HG02973 (cell line): Measurements from ENCODE around the gene GCGR.

ENCODE experiments used
- ATAC-seq: cut with Tn5 transposase; IDR thresholded peaks from one replicate; pipeline ENCODE4 v1.9.1; 2021; ENCODE audit warnings: moderate library complexity; ENCODE audit not compliant: unreplicated experiment

Gene GCGR

DNA sequence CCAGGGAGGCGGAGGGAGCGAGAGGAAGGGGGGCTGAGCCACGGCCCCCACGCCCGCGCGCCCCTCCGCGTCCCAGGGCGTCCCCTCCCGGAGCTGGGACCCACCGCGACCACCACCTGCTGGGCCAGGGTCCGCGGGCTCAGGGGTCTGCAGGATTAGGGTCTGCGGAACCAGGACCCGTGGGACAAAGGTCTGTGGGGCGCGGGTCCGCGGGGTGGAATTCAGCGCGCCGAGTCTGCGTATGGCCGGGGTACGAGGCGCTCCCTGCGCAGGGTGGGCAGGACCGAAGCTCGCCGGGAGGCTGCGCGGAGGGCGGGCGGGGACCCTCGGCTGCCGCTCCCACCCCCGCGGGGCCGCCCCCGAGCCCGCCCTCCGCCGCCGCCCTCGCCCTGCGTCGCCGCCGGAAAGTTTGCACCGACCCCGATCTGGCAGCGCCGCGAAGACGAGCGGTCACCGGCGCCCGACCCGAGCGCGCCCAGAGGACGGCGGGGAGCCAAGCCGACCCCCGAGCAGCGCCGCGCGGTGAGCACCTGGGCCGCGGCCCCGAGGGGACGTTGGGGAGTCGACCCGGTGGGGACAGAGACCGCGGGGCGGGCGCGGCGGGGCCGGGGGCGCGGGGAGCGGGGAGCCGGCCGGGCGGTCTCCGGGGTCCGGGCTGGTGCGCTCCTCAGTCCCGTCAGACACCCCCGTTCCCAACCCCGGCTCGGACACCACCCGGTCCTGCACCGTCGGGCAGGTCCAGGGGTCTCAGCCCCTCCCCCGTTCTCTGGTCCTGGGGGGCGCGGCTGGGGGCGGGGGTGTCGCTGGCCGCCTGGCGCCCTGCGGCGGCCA, at the start of gene GCGR:
Gene GCGR, plus strand, starts transcription at position 423 of the 831 bp plus-strand sequence. CDS start 4,869 bp downstream, outside the sequence.
- no peak for ATAC-seq

DNA sequence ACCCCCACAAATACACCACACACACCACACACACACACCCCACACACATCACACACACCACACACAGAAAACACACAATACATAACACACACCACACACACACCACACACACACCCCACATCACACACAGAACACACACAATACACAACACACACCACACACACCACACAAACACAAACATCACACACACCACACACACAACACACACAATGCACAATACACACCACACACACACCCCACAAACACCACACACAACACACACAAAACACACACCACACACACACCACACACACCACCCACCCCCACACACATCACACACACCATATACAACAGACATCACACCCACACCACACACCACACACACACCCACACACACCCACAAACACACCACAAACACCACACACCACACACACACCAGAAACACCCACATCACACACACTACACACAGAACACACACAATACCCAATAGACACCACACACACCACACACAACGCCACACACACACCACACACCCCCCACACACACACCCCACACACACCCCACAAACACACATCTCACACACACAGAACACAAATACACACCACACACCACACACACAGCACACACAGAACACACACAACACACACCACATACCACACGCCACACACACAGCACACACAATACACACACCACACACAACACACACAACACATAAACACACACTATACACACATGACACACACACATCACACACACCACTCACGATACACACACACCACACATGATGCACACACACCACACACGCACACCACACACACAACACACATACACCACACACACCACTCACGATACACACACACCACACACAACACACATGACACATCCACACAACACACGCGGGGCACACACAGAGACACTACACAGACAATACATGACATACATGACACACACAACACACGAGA, 11.0 kb upstream of the GCGR start:
- no peak for ATAC-seq

DNA sequence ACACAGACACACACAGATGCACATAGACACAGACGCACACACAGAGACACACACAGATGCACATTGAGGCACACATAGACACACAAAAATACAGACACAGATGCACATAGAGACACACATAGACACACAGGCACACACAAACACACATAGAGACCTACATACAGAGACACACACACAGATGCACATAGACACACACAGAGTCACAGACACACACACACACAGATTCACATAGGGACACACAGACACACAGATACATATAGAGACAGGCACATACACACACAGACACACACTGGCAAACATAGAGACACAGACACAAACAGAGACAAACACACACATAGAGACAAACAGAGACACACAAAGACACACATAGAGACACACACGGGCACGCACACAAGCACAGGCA, 9.9 kb upstream of the GCGR start:
- no peak for ATAC-seq

DNA sequence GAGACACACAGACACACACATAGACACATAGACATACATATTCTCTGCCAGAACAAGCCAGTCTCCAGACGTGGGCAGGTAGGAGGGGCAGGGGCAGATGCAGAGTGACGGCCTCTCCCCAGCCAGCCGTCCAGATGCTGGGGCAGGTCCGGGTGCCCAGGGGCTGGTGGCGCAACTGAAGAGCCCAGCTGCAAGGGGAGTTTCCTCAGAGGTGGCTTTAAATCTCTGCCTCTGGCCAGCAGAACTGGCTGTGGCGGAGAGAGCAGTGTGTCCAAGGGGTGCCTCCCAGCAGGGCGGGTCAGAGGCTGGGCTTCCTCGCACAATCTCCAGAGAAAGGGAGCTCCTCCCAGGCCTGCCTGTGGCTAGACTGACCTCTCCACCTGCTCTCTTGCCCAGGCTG, 9.4 kb upstream of the GCGR start:
- ATAC-seq: no peak

DNA sequence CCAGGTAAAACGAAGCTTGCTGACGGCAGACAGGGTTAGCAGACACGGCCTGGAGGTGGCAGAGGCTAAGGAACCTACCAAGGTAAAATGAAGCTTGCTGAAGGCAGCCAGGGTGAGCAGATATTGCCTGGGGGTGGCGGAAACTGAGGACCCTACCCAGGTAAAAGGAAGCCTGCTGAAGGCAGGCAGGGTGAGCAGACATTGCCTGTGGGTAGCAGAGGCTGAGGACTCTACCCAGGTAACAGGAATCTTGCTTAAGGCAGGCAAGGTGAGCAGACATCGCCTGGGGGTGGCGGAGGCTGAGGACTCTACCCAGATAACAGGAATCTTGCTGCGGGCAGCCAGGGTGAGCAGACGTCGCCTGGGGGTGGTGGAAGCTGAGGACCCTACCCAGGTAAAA, 2.6 kb upstream of the GCGR start:
- ATAC-seq: no peak

- ATAC-seq: no peak
These were observed 1.7 kb upstream of the GCGR start for GRCh38 chr17:81802048-81802758.

DNA sequence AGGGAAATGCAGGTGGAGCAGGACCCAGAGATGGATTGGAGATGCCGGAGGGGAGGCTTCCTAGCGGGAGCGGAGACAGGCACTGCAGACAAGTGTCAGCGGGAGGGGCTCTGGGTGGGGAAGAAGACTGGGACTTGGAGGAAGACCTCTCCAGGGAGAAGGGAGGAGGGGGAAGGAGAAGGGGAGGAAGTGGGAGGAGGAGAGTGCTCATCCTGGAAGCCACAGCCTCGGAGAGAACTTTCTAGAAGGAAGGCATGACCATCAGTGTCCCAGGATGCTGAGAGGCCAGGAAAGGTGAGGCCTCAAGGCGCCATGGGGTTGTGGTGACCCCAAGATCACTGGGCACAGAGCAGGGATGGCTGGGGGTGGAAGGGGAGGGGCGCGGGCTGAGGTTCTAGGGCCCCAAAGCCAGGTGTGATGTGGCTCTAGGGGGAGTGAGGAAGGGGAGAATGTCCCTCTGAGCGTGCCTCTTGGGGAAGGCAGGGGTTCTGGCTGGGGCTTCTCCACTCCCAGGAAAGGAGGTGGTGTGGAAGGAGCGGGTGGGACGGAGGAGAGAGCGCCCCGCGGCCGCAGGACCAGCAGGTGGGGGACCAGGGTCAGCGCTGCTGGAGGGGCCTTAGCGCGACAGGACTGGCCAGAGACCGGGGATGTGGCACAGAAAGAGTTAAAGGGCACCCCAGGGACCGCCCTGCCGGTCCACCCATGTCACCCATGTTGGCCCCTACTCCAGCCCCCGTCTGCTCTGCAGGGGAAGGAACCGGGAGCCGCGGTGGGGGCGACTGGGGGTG, 900 bp upstream of the GCGR start:
- ATAC-seq: no peak

DNA sequence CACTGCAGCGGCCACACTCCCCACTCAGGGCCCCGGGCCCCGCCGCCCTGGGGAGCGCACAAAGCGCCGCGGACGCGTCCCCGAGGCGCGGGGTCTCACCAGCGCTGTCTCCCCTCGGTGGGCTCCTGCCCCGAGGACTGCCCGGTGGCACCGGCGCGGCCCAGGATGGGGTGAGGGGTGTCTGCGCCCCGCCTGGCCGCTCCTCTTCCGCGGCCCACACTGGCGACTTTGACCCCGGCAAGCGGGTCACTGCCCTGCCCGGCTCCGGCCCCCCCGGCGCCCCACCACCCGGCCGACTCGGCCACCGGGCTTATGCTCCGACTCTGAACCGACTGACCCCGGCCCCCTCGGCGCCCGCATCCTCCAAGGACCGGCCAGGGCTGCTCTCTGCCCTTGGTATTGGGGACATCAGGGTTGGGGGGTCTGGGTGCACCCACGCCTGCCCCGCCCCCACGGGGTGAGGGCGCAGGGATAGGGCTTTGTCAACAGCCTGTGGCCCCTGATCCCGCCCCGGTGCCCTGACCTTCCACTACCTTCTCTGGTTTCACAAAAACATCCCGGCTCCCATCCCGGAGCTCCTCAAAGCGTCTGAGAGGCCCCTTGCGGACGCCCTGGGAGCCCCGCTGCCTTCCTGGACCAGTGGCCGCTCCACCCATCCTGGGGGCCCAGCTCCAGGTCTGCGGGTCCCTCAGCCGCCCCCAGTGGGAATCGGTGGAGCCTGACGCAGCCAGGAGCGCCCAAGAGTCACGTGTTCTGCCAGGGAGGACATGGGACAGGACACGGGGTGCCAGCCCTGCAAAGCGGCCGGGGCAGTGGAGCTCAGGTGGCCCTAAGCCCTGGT, 829 bp downstream of the GCGR start:
- ATAC-seq: no peak

DNA sequence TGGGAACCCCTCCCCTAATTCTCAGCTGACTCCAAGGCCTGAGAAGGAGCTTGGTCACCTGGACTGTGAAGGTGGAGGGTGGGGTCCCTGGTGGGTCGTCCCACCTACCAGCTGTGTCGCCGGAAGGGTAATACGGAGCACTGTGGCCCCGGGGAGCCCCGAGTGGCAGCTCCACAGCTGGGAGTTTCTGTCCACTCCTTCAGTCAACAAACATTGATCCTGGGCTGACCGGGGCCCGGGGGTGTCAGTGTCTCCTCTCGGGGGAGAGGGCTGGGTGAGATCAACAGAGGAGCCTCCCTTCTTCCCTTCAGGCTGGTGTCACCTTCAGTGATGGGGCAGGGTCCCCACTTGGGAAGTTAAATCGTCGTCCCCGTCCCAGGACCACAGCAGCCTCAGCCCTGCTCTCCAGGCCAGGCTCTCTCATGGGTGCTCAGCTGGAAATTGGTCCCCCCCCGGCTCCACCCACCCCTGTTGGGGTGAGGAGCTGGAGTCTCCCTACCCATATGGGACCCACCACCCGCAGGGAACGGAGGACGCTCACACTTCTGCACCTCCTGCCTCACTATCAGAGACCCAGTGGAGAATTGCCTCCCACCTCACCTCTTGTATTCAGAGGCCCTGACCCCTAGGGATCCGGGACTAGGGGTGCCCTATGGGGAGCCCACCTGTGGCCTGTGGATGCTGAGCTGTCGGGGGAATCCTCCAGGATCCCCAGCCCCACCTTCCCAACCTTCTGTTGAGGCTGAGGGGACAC, 1.9 kb downstream of the GCGR start:
- ATAC-seq: no peak

GRCh38 chr17:81806461-81807209, 2.7 kb downstream of the GCGR start:
- no peak for ATAC-seq

GRCh38 chr17:81807210-81807719, 3.3 kb downstream of the GCGR start:
- ATAC-seq: no peak

GRCh38 chr17:81807839-81808238, 3.9 kb downstream of the GCGR start:
- no peak for ATAC-seq

GRCh38 chr17:81808778-81809555, 5.0 kb downstream of the GCGR start:
- ATAC-seq: no peak

DNA sequence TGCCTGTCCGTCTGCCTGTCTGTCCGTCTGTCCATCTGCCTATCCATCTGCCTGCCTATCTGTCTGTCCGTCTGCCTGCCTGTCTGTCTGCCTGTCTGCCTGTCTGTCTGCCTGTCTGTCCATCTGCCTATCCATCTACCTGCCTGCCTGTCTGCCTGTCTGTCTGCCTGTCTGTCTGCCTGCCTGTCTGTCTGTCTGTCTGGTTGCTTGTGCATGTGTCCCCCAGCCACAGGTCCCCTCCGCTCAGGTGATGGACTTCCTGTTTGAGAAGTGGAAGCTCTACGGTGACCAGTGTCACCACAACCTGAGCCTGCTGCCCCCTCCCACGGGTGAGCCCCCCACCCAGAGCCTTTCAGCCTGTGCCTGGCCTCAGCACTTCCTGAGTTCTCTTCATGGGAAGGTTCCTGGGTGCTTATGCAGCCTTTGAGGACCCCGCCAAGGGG, 5.6 kb downstream of the GCGR start:
- ATAC-seq: no peak

- no peak for ATAC-seq
These were observed 6.5 kb downstream of the GCGR start for GRCh38 chr17:81810476-81810875.

DNA sequence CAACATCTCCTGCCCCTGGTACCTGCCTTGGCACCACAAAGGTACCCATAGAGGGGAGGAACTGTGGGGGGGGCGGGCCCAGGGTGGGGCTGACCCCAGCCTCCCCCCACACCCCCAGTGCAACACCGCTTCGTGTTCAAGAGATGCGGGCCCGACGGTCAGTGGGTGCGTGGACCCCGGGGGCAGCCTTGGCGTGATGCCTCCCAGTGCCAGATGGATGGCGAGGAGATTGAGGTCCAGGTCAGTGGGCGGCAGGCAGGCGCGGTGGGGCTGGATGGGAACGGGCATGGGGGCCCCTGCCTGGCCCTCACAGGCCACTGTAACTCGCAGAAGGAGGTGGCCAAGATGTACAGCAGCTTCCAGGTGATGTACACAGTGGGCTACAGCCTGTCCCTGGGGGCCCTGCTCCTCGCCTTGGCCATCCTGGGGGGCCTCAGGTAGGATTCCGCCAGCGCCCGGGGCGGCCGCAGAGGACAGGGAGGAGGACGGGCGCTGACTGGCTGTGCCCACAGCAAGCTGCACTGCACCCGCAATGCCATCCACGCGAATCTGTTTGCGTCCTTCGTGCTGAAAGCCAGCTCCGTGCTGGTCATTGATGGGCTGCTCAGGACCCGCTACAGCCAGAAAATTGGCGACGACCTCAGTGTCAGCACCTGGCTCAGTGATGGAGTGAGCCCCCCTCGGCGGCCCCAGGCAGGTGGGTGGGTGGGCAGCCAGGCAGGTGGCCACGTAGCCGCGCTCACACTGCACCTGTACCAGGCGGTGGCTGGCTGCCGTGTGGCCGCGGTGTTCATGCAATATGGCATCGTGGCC, 7.1 kb downstream of the GCGR start:
- no peak for ATAC-seq
